ENCODE measurements around the gene GRAMD2A. TPM values are rescaled to one million over a fixed set of nuclear protein-coding genes. Genes with fewer than 3 reads are reported as not detected.
A peak's percentile ranks its signal among the peaks of the same experiment; 100 is the strongest.

GRAMD2A gene
- total RNA-seq: not detected in 2 replicates

DNA sequence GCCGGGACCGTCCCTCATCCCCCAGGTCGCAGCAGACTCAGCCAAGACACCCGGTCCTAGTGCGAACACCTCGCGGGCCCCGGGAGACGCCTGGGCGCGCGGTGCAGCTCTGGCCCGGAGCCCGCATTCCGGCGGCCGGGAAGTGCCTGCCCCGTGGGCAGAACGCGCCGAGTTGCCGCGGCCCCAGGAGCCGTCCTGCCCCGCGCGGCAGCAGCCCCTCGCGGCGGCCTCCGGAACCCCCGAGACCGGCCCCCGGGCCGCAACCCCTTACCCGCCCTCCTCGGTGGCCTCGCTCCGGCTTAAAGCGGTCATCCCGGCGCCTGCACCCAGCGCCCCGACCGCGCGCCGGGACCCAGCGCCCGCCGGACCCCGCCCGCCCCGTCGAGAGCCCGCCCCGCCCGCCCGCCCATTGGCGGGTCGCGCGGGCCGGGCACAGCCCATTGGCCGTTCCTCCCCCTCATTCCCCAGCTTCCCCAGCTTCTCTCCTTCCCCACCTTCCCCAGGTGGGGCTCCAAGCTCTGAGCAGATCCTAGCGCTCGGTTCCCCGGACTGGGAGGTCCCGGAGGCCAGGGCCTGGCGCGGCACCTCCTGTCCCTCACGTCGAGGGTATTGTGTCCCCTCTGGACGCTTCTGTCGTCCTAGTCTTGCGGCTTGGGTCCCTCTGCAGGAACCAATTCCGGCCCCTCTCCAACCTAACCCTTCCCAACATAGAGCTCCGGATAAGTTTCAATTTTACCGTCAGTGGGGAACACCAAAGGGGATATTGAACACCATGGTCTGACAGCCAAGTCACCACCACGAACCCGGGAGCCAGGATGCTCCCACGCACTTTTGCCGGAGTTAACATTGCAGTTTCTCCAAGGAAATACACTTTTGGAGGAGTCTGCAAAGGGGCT, at the start of gene GRAMD2A:
GRAMD2A (minus strand) TSS at position 328 of the 896 bp plus-strand sequence.
- intact Hi-C loops (cut with micrococcal nuclease): loop anchor here (10.0 kb wide), 2 partner anchors 277 to 477 kb away; partner anchors contain the start of gene ARIH1
- Mint-ChIP-seq H3K4me1 (peaks cover 18% of the 10 kb centered on the region), H3K4me3 (peak within 1 kb of the TSS; percentile 76), H3K27me3 (peaks cover 24% of the 10 kb centered on the region), H3K27ac (peak within 1 kb of the TSS; percentile 50), H3K36me3 (ENCODE audit: low read depth) (peaks cover 47% of the 10 kb centered on the region), H3K9me3 (no peaks in the 10 kb centered on the region)
- ChIA-PET CTCF (interaction anchor here (0.6 to 4.5 kb wide), 5 partner anchors 29 to 115 kb away, joined by 3 to 47 read pairs (median 4); no protein-coding TSS in a partner anchor), POLR2A (interaction anchor here (1.1 to 4.5 kb wide), 4 partner anchors 19 to 33 kb away, joined by 3 to 52 read pairs (median 7); partner anchors contain the start of gene PKM)
- peak; percentile 66 for ATAC-seq (ENCODE audit: low read depth)
- peak; percentile 30 for DNase-seq
- TF ChIP-seq, protein P1, sequence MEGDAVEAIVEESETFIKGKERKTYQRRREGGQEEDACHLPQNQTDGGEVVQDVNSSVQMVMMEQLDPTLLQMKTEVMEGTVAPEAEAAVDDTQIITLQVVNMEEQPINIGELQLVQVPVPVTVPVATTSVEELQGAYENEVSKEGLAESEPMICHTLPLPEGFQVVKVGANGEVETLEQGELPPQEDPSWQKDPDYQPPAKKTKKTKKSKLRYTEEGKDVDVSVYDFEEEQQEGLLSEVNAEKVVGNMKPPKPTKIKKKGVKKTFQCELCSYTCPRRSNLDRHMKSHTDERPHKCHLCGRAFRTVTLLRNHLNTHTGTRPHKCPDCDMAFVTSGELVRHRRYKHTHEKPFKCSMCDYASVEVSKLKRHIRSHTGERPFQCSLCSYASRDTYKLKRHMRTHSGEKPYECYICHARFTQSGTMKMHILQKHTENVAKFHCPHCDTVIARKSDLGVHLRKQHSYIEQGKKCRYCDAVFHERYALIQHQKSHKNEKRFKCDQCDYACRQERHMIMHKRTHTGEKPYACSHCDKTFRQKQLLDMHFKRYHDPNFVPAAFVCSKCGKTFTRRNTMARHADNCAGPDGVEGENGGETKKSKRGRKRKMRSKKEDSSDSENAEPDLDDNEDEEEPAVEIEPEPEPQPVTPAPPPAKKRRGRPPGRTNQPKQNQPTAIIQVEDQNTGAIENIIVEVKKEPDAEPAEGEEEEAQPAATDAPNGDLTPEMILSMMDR (IDR thresholded peaks at IDR 0.05): no peak

DNA sequence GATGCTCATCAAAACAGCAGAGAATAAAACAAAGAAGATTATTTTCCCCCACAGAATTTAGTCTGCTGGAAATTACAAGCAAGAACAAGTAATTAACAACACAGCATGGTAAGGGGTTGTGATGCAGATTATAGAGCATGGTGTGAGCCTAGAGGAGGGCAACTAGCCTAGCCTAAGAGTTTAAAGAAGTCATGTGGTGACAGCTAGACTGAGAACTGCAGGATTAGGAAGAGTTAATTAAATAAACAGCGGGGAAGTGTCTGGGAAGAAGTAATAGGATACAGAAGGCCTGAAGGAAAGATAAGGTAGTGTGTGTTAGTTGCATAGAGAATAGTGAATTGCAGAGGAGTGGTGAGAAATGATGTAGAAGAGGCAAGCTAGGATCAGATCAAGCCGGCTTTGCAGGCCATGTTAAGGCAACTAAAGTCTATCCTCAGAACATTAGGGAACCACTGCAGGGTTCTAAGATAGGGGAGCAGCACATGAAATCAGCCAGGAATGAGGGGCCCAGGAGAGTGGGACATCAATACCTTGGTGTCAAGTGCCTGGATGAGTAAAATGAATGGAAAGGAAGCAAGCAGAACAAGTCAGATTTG, 45.3 kb upstream of the GRAMD2A start:
- TF ChIP-seq, protein P1 (IDR thresholded peaks at IDR 0.05): no peak
- peaks cover 65% of the 10 kb centered on the region for H3K36me3 Mint-ChIP-seq (ENCODE audit: low read depth)
- no peaks in the 10 kb centered on the region for H3K9me3 Mint-ChIP-seq
- no peaks in the 10 kb centered on the region for H3K4me1 Mint-ChIP-seq
- POLR2A ChIA-PET: no interaction called here
- CTCF ChIA-PET: no interaction called here
- intact Hi-C loops (cut with micrococcal nuclease): no loop called here
- DNase-seq (no peak), ATAC-seq (ENCODE audit: low read depth) (no peak)
- no peaks in the 10 kb centered on the region for H3K27me3 Mint-ChIP-seq
- no peak overlapping the region for H3K4me3 Mint-ChIP-seq
- no peak overlapping the region for H3K27ac Mint-ChIP-seq

DNA sequence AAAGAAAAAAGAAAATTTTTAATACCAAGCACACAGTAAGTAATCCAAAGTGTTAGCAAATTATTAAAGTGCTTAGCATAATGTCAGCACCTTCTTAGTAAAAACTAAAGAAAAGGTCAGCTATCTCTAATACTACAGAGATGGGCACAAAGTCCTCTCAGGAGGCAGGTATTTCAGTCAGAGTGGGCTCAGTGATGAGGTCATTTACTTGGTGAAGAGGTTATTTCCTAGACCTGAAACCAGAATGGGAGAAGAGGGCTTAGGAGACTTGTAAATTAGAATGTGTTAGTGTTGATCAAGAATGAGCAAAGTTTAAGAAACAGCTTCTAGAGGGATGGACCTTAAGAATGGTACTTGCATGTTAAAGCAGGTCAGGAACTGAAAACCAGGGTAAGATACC, 42.1 kb upstream of the GRAMD2A start:
- Mint-ChIP-seq H3K27ac (peak overlapping the region; percentile 1), H3K4me3 (no peak overlapping the region), H3K27me3 (no peaks in the 10 kb centered on the region), H3K36me3 (ENCODE audit: low read depth) (peaks cover 47% of the 10 kb centered on the region), H3K9me3 (no peaks in the 10 kb centered on the region), H3K4me1 (peaks cover 3% of the 10 kb centered on the region)
- CTCF ChIA-PET: interaction anchor here (0.9 to 1.7 kb wide), 3 partner anchors 12 to 40 kb away, joined by 3 to 11 read pairs (median 5); no protein-coding TSS in a partner anchor
- intact Hi-C loops (cut with micrococcal nuclease): no loop called here
- DNase-seq (no peak), ATAC-seq (ENCODE audit: low read depth) (no peak)
- POLR2A ChIA-PET: interaction anchor here (1.9 to 3.3 kb wide), 2 partner anchors 10 to 12 kb away, joined by 12 read pairs; partner anchors contain the start of gene PKM
- TF ChIP-seq, protein P1 (IDR thresholded peaks at IDR 0.05): no peak

DNA sequence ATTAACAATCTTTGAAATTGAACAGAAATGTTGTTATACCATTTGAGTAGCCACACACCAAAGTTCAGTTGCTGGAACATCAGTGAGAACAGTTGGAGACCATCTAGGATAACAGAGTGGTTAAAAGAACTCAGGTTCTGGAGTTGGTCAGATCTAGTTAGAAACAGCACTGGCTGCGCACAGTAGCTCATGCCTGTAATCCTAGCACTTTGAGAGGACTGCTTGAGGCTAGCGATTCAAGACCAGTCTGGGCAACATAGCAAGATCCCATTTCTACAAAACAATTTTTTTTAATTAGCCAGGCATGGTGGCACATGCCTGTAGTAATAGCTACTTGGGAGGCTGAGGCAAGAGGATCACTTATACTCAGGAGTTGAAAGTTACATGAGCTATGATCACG, 41.0 kb upstream of the GRAMD2A start:
- POLR2A ChIA-PET: interaction anchor here (1.9 to 3.3 kb wide), 2 partner anchors 8 to 11 kb away, joined by 12 read pairs; partner anchors contain the start of gene PKM

More for the DNA sequence above, 41.0 kb upstream of the GRAMD2A start:
- Mint-ChIP-seq H3K27me3 (no peaks in the 10 kb centered on the region), H3K9me3 (no peaks in the 10 kb centered on the region), H3K27ac (no peak overlapping the region), H3K36me3 (ENCODE audit: low read depth) (peaks cover 37% of the 10 kb centered on the region), H3K4me3 (no peak overlapping the region), H3K4me1 (peaks cover 5% of the 10 kb centered on the region)
- TF ChIP-seq, protein P1 (IDR thresholded peaks at IDR 0.05): no peak
- ATAC-seq (ENCODE audit: low read depth) (no peak), DNase-seq (no peak)
- CTCF ChIA-PET: interaction anchor here (0.9 to 1.7 kb wide), 3 partner anchors 11 to 38 kb away, joined by 3 to 11 read pairs (median 5); no protein-coding TSS in a partner anchor
- intact Hi-C loops (cut with micrococcal nuclease): no loop called here
